Measurements from ENCODE around the gene TMEM242. TPM values are rescaled to one million over a fixed set of nuclear protein-coding genes. Genes with fewer than 3 reads are reported as not detected.
"Not testable (repeated sequence)": the region's sequence is repeated elsewhere in the genome, so short reads cannot be mapped to it uniquely, and the experiment has no call there.

Gene TMEM242
- total and polyA plus RNA-seq, 10 donors = 3.7 to 16.0 (median 7.2) TPM

DNA sequence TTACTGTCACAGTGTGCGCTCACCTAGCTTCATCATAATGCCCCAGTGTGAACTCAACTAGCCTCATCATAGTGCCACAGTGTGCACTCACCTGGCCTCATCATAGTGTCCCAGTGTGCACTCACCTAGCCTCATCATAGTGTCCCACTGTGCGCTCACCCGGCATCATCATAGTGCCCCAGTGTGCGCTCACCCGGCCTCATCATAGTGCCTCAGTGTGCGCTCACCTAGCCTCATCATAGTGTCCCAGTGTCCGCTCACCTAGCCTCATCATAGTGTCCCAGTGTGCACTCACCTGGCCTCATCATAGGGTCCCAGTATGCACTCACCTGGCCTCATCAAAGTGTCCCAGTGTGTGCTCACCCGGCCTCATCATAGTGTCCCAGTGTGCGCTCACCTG is 10.6 kb downstream of the TMEM242 start:
- Histone ChIP-seq H3K36me3 (peaks cover 0 to 46% (median 17%) of the 10 kb centered on the region in 6 donors), H3K4me1 (peaks cover 0 to 30% (median 11%) of the 10 kb centered on the region in 6 donors), H3K27me3 (replicated peaks in 1 of 7) (no peaks in the 10 kb centered on the region), H3K4me3 (no peak overlapping the region), H3K27ac (no peak overlapping the region), H3K9me3 (no peaks in the 10 kb centered on the region)
- intact Hi-C loops (cut with DNase I; ENCODE audit: low total_unique reads) = loop anchor here (10.0 kb wide), 1 partner anchor 282 kb away; no protein-coding TSS in a partner anchor
- no peak for DNase-seq
- no peak for TF ChIP-seq POLR2A (IDR thresholded peaks at IDR 0.05)
- WGBS, 5 donors = 72 to 78% (median 73%) methylated on average over 9 of the region's 9 CpGs

DNA sequence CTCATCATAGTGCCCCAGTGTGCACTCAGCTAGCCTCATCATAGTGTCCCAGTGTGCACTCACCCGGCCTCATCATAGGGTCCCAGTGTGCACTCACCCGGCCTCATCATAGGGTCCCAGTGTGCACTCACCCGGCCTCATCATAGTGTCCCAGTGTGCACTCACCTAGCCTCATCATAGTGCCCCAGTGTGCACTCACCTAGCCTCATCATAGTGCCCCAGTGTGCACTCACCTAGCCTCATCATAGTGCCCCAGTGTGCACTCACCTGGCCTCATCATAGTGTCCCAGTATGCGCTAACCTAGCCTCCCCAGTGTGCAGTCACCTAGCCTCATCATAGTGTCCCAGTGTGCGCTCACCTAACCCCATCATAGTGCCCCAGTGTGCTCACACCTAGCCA is 12.6 kb downstream of the TMEM242 start:
- H3K27ac ChIP-seq; H3K4me3 ChIP-seq; DNase-seq; H3K9me3 ChIP-seq; H3K27me3 ChIP-seq (replicated peaks in 1 of 7): not testable (repeated sequence)
- H3K4me1 ChIP-seq = peaks cover 4 to 25% (median 14%) of the 10 kb centered on the region in 6 donors
- WGBS, 5 donors = 67 to 85% (median 84%) methylated on average over 4 to 5 of the region's 5 CpGs
- H3K36me3 ChIP-seq = peaks cover 0 to 26% (median 10%) of the 10 kb centered on the region in 6 donors
- intact Hi-C loops (cut with DNase I; ENCODE audit: low total_unique reads) = loop anchor here (10.0 kb wide), 1 partner anchor 284 kb away; no protein-coding TSS in a partner anchor

DNA sequence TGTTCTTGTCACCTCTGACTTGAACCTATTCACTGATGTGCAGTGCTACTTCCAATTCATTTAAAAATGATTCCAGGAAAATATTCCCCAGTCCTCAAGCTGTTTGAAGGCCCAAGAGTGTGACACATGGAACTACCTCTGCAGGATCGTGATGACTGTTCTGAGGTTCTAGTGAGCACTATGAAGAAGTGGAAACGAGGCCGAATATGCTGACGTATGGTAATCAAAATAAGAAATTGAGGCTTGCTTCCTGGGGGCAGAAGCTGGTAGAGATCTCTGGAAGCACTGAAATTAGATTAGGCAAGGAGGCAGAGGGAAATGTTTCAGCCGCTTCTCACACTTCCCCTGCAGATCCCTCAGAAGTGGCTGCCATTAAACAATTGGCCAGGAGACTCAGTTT is 15.7 kb downstream of the TMEM242 start:
- WGBS, 5 donors = 65 to 95% (median 72%) methylated on average over 5 of the region's 5 CpGs
- DNase-seq = no peak
- TF ChIP-seq POLR2AphosphoS5 (IDR thresholded peaks at IDR 0.05) (no peak), POLR2A (IDR thresholded peaks at IDR 0.05) (no peak)
- TF ChIP-seq, protein P1, sequence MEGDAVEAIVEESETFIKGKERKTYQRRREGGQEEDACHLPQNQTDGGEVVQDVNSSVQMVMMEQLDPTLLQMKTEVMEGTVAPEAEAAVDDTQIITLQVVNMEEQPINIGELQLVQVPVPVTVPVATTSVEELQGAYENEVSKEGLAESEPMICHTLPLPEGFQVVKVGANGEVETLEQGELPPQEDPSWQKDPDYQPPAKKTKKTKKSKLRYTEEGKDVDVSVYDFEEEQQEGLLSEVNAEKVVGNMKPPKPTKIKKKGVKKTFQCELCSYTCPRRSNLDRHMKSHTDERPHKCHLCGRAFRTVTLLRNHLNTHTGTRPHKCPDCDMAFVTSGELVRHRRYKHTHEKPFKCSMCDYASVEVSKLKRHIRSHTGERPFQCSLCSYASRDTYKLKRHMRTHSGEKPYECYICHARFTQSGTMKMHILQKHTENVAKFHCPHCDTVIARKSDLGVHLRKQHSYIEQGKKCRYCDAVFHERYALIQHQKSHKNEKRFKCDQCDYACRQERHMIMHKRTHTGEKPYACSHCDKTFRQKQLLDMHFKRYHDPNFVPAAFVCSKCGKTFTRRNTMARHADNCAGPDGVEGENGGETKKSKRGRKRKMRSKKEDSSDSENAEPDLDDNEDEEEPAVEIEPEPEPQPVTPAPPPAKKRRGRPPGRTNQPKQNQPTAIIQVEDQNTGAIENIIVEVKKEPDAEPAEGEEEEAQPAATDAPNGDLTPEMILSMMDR (IDR thresholded peaks at IDR 0.05 in 8 of 11, conservative IDR thresholded peaks at IDR 0.05 in 3 of 11) = no peak
- Histone ChIP-seq H3K27ac (no peak overlapping the region), H3K27me3 (replicated peaks in 1 of 7) (no peaks in the 10 kb centered on the region), H3K4me3 (no peak overlapping the region), H3K9me3 (no peaks in the 10 kb centered on the region), H3K36me3 (peaks cover 0 to 6% (median 0%) of the 10 kb centered on the region in 6 donors), H3K4me1 (peaks cover 11 to 40% (median 26%) of the 10 kb centered on the region in 6 donors)
- intact Hi-C loops (cut with DNase I; ENCODE audit: low total_unique reads) = no loop called here

DNA sequence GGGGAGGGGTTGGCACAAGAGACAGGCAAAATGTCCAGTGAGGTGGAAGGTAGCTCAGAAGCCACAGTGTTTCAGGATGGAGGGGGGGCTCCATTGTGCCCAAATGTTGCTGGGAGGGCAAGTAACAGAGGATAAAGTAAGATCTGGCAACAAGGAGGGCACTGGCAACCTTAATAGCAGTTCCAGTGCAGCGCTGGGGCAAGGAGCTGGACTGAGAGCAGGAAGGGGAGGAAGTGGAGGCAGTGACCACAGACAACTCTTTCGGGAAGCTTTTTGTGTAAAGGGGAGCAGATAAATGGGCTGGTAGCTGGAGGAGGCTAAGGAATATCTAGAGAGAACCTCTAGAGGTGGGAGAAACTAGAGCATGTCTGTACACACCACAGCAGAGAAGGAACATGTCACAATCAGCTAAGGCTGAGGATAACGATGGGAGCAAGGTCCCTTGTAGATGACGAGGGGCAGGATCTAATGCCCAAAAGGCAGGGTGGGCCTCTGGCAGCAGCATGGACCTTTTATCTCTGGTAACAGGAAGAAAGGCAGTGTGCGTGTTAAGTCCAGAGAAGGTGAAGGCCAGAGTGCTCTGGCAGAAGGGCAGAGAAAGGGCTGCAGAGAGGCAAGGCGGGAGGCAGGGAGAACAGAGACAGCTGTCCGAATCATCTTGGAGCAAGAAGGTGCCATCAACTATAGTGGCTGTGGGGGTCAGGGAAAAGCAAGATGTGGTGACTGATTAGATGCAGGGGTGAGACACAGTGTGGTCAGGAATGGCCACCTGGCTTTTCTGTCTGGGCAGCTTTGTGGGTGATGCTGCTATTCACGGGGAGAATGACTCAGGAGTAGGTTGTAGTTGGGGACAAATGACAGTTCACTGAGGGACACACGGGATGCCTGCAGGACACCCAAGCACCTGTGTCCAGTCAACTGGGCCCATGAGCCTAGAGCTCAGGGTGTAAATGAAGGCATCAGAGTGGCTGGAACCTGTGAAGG is 17.4 kb downstream of the TMEM242 start:
- H3K4me3 ChIP-seq = peak overlapping the region in 2 of 8 donors; percentile 13 to 35
- no peak for DNase-seq
- peaks cover 11 to 41% (median 26%) of the 10 kb centered on the region in 6 donors for H3K4me1 ChIP-seq
- TF ChIP-seq, protein P1 (IDR thresholded peaks at IDR 0.05 in 8 of 11, conservative IDR thresholded peaks at IDR 0.05 in 3 of 11) = no peak
- TF ChIP-seq POLR2AphosphoS5 (IDR thresholded peaks at IDR 0.05) (peak in 1 of 3 donors; percentile 11), POLR2A (IDR thresholded peaks at IDR 0.05) (no peak)
- no peaks in the 10 kb centered on the region for H3K9me3 ChIP-seq
- 49 to 68% (median 54%) methylated on average over 9 of the region's 9 CpGs for WGBS, 5 donors
- no peaks in the 10 kb centered on the region for H3K36me3 ChIP-seq
- no peaks in the 10 kb centered on the region for H3K27me3 ChIP-seq (replicated peaks in 1 of 7)
- intact Hi-C loops (cut with DNase I; ENCODE audit: low total_unique reads) = no loop called here
- H3K27ac ChIP-seq = peak overlapping the region in 7 of 8 donors; percentile 56 to 76 (median 71)

All from spleen (tissue), 11 donors.